Activated T-helper 1 cell treated with anti-CD3 and anti-CD28 coated beads, Interleukin-12 subunit alpha, Interleukin-12 subunit beta, Interleukin-2, Interleukin-4 antibody, amounts not matched to agents 30 ng/mL and 10 ng/mL and 1 ng/mL, durations not matched to agents 14 hours and 24 hours and 36 hours (primary cell): ENCODE measurements around the gene DPYSL5. TPM values are rescaled to one million over a fixed set of nuclear protein-coding genes. Genes with fewer than 3 reads are reported as not detected.

Source experiments
- DNase-seq: peaks from one replicate; pipeline ENCODE4 v3.0.0; 2021; ENCODE audit warnings: low spot score
- H3K27ac Mint-ChIP-seq: one replicate; pipeline ENCODE4 v1.8.0; 2021; ENCODE audit warnings: mild to moderate bottlenecking, mixed read lengths
- H3K27me3 Mint-ChIP-seq: one replicate; pipeline ENCODE4 v1.8.0; 2022; ENCODE audit warnings: mild to moderate bottlenecking, moderate library complexity, mixed read lengths; ENCODE audit not compliant: insufficient read depth
- H3K36me3 Mint-ChIP-seq: one replicate; pipeline ENCODE4 v1.8.0; 2021; ENCODE audit warnings: low read depth, mixed read lengths
- H3K4me1 Mint-ChIP-seq: one replicate; pipeline ENCODE4 v1.8.0; 2021; ENCODE audit warnings: low read depth, mixed read lengths
- H3K4me3 Mint-ChIP-seq: one replicate; pipeline ENCODE4 v1.8.0; 2021; ENCODE audit warnings: mild to moderate bottlenecking, moderate library complexity, mixed read lengths
- H3K9me3 Mint-ChIP-seq: one replicate; pipeline ENCODE4 v1.8.0; 2021; ENCODE audit warnings: mixed read lengths
- intact Hi-C: fragments of 100-400 bp; cut with micrococcal nuclease; formaldehyde crosslinking; loops from one replicate; pipeline ENCODE4 v1.15.1; 2024
- total RNA-seq: library from RNA; stranded (reverse); gene quantifications from 2 replicates; pipeline ENCODE4 v1.2.3, GENCODE V29; 2022

DPYSL5 gene
- total RNA-seq, 1 donor from 2014 or later, result 0.23 TPM

DNA sequence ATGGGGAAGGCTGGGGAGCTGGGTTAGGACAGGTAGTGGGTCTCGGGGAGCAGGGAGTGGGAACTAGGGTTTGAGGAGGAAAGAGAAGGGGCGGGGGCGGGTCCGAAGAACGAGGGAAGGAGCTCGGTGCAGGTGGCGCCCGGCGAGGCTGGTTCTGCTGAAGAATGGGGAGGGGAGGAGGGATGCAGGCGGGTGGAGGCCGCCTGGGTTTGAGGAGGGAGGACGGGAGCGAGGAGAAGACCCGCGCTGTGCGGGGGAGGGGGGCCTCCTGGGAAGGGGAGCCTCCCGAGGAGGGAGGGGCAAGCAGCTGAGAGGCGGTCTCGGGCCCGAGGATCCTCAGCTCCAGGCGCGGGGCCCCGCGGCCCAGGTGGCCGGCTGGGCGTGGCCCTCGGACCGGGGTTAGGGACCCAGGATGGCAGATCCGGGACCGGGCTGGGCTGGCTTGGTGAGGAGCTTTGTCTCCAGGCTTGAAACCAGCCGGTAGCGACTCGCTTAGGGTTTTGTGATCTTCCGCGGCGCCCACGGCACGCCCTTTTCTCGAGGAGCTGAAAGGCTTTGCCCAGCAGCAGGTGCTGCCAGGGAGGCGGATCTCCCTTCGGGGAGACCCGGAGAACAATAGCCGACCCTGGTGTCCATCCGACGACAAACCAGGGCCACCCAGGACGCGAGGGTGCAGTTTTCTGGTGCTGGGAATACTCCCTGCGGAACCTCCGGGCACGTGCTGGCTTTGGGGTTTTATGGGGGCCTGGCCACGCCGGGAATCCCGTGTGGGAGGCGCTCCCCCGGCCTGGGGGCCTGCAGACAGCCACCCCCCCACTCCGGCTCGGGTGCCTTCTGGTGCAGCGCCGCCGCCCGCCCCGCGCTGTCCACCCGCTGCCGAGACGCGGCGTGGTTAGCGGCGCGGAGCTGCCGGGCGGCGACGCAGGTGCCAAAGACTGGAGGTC, 1.4 kb downstream of the DPYSL5 start:
- intact Hi-C loops, result no loop called here
- DNase-seq, result no peak
- no peaks in the 10 kb centered on the region for H3K9me3 Mint-ChIP-seq
- H3K36me3 Mint-ChIP-seq, result no peaks in the 10 kb centered on the region
- H3K27me3 Mint-ChIP-seq, result peaks cover 66% of the 10 kb centered on the region
- no peak overlapping the region for H3K27ac Mint-ChIP-seq
- peak overlapping the region; percentile 53 for H3K4me3 Mint-ChIP-seq
- H3K4me1 Mint-ChIP-seq, result no peaks in the 10 kb centered on the region

DNA sequence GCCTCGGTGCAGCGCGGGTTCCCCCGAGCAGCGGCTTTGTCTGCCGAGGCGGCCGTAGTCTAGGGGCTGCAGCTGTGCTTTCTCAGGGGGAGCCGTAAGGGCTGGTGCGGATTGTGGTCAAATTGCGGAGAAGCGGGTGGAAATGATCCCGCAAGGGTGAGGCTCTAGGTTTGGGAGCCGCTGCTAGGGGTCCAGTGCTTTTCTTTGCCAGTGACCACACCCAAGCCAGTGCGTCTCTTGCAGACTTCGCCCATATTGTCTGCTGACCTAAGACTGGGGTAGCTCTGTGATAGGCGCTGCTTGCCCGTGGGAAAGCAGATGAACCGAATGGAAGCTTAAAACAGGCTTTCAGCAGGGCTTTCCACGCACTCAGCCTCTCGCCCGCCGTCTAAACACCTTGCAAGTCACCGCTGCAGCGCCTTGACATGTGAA, 2.1 kb downstream of the DPYSL5 start:
- H3K27ac Mint-ChIP-seq, result no peak overlapping the region
- DNase-seq, result no peak
- peaks cover 63% of the 10 kb centered on the region for H3K27me3 Mint-ChIP-seq
- intact Hi-C loops, result no loop called here
- no peaks in the 10 kb centered on the region for H3K4me1 Mint-ChIP-seq
- no peaks in the 10 kb centered on the region for H3K36me3 Mint-ChIP-seq
- H3K9me3 Mint-ChIP-seq, result no peaks in the 10 kb centered on the region
- H3K4me3 Mint-ChIP-seq, result no peak overlapping the region

DNA sequence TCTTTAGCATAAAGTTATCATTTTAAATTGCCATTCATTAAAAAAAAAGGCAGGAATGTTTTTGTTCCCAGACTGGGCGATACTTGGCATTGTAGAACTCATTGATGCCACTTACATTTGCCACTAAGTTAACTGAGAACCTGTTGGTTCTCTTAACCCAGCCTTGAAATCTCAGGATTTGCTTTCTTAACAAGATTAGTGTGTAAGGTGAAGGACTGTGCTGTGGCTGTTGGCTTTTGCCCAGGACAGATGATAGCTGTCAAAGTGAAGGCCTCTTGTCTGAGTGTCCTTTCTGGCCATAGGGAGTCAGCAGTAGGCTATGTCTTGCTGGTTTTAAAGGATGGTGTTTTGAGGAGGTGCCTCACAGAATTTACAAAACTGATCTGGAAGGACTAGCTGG, 2.6 kb downstream of the DPYSL5 start:
- no peak overlapping the region for H3K4me3 Mint-ChIP-seq
- H3K36me3 Mint-ChIP-seq, result no peaks in the 10 kb centered on the region
- no peak overlapping the region for H3K27ac Mint-ChIP-seq
- DNase-seq, result no peak
- H3K4me1 Mint-ChIP-seq, result no peaks in the 10 kb centered on the region
- intact Hi-C loops, result no loop called here
- H3K27me3 Mint-ChIP-seq, result peaks cover 61% of the 10 kb centered on the region
- no peaks in the 10 kb centered on the region for H3K9me3 Mint-ChIP-seq

DNA sequence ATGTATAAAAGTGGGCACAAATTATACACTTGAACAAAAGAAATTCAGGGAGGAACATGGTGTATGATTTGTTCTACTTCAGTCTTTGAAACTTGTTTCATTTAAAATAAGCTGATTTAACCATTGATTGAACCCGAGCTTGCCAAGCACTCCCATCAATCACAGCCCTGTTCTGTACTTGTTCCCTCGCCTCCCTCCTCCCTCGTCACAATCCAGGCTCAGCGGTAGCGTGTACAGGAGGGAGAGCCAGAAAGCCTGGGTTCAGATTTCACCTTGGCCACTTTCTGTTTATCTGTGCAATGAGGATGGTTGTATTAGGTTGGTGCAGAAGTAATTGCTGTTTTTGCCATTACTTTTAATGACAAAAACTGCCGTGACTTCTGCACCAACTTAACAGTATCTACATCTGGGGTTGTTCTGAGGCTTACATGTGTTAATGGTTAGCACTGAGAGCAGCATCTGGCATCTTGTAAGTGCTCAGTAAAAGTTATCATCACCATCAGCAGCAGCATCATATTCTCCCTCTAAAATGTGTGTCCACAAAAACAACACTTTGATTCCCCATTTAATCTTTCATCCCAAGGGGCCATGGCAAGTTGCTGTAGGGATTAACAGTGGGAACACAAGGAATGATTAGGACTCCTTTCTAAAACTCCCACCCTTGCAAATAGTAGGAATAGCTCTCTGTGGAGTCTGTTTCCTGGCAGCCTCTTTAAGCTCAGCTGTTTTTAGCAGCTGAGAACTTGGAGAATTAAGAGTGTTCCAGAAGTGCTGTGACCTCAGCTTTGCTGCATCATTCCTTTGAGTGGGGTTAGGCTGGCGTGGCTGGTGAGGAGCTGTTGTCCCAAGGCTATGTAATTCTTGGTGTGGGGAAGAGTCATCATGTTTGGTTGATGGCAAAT, 4.7 kb downstream of the DPYSL5 start:
- Mint-ChIP-seq H3K9me3 (no peaks in the 10 kb centered on the region), H3K4me1 (no peaks in the 10 kb centered on the region), H3K36me3 (no peaks in the 10 kb centered on the region), H3K4me3 (no peak overlapping the region), H3K27me3 (peaks cover 43% of the 10 kb centered on the region), H3K27ac (no peak overlapping the region)
- DNase-seq, result no peak
- intact Hi-C loops, result no loop called here

DNA sequence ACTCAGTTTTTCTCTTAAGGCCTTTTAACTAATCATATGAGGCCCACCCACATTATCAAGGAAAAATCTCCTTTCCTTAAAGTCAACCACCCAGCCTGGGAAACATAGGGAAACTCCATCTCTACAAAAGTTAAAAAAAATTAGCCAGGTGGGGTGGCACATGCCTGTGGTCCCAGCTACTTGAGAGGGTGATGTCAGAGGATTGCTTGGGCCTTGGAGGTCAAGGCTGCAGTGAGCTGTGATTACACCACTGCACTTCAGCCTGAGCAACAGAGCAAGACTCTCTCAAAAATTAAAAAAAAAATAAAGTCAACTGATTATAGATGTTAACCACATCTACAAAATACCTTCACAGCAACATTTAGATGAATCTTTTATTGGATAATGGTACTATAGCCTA, 5.8 kb downstream of the DPYSL5 start:
- no peak overlapping the region for H3K27ac Mint-ChIP-seq
- intact Hi-C loops, result no loop called here
- DNase-seq, result no peak
- no peak overlapping the region for H3K4me3 Mint-ChIP-seq
- H3K9me3 Mint-ChIP-seq, result no peaks in the 10 kb centered on the region
- no peaks in the 10 kb centered on the region for H3K4me1 Mint-ChIP-seq
- no peaks in the 10 kb centered on the region for H3K36me3 Mint-ChIP-seq
- H3K27me3 Mint-ChIP-seq, result peaks cover 42% of the 10 kb centered on the region

DNA sequence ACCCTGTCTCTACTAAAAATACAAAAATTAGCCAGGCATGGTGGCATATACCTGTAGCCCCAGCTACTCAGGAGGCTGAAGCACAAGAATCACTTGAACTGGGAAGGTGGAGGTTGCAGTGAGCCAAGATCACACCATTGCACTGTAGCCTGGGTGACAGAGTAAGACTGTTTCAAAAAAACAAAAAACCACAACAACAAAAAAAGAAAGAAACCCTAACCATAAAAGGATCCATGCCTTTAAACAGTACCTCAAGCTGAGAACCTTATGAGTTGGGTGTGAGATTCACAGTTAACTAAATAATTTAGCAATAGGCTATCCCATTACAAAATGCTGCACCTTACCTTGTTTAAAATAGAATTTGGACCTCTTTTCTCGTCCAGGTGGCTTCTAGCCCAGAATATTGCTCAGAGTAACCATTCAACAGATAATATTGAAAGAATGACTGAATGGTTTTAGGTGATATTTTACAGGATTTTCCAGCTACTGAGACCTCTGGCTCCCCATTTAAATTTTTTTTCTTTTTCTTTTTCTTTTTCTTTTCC, 6.4 kb downstream of the DPYSL5 start:
- intact Hi-C loops, result no loop called here

DNA sequence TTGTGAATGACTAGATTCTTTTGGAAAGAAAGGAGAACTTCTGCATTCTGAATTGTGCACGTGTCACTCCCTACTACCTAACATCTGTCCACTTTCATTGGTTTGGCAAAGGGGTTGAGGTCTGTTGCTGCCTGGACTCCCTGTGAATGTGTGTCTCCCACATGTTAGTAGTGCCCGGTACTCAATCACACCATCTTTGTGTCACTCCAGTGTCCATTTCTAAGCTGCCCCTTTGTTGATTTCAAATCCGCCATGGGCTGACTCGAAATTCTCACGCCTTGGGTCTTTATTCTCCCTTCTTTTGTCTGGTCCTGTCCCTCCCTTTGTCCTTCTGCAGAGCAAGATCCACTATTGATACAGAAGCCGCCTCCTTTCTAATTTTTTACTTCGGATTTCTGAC, 7.5 kb downstream of the DPYSL5 start:
- H3K9me3 Mint-ChIP-seq, result no peaks in the 10 kb centered on the region
- intact Hi-C loops, result no loop called here
- H3K36me3 Mint-ChIP-seq, result no peaks in the 10 kb centered on the region
- no peak overlapping the region for H3K4me3 Mint-ChIP-seq
- H3K4me1 Mint-ChIP-seq, result no peaks in the 10 kb centered on the region
- H3K27me3 Mint-ChIP-seq, result peaks cover 32% of the 10 kb centered on the region
- DNase-seq, result no peak
- H3K27ac Mint-ChIP-seq, result no peak overlapping the region

More for the DNA sequence above, 6.4 kb downstream of the DPYSL5 start:
- Mint-ChIP-seq H3K4me3 (no peak overlapping the region), H3K36me3 (no peaks in the 10 kb centered on the region), H3K27ac (no peak overlapping the region), H3K27me3 (peaks cover 38% of the 10 kb centered on the region), H3K4me1 (no peaks in the 10 kb centered on the region), H3K9me3 (no peaks in the 10 kb centered on the region)
- no peak for DNase-seq

DNA sequence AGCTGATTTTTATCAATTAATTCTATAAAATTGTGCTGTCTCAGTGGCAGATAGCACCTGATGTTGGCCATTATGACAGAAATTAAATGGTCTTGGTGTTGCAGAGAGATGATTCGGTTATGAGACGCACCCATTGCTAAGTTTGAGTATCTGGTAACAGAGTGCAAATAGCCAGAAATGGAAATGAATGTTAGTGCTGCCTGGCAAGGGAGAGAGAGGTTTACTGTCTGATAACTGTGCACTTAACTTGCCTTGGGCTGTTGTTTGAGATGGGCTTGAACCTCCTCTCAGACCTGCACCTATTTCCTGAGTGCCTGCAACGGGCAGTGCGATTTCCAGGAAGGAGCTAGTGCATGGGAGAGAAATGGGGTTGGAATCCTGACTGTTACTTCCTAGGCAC, 11.7 kb downstream of the DPYSL5 start:
- Mint-ChIP-seq H3K4me1 (no peaks in the 10 kb centered on the region), H3K27ac (no peak overlapping the region), H3K27me3 (peaks cover 11% of the 10 kb centered on the region), H3K4me3 (no peak overlapping the region), H3K36me3 (no peaks in the 10 kb centered on the region), H3K9me3 (no peaks in the 10 kb centered on the region)
- no peak for DNase-seq
- intact Hi-C loops, result no loop called here

DNA sequence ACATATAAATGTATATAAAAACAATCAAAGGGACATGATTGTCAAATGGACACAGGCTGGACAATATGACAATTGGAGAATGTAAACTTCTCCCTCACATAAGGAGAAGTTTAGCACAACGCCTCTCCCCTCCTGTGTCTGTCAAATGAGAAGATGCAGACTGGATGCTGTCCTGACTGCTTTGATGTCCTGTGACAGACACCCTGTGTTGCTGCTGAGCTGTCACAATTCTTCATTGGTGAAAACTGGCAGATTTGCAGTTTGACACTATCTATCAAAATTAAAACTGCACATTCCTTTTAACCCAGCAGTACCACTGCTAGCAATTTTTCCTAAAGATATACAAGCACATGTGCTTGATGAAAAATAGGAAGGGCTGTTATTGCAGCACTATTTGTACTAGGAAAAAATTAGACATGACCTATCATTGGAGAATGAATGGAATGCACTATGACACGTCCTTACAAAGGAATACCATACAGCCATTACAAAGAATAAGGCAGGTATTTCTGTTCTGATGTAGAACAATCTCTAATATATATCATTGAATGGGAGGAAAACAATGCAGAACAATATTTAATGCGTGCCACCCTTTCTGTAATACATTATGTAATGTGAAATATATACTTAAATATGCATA, 12.4 kb downstream of the DPYSL5 start:
- Mint-ChIP-seq H3K4me1 (no peaks in the 10 kb centered on the region), H3K27ac (no peak overlapping the region), H3K27me3 (peaks cover 11% of the 10 kb centered on the region), H3K4me3 (no peak overlapping the region), H3K9me3 (no peaks in the 10 kb centered on the region), H3K36me3 (no peaks in the 10 kb centered on the region)
- intact Hi-C loops, result no loop called here
- DNase-seq, result no peak

DNA sequence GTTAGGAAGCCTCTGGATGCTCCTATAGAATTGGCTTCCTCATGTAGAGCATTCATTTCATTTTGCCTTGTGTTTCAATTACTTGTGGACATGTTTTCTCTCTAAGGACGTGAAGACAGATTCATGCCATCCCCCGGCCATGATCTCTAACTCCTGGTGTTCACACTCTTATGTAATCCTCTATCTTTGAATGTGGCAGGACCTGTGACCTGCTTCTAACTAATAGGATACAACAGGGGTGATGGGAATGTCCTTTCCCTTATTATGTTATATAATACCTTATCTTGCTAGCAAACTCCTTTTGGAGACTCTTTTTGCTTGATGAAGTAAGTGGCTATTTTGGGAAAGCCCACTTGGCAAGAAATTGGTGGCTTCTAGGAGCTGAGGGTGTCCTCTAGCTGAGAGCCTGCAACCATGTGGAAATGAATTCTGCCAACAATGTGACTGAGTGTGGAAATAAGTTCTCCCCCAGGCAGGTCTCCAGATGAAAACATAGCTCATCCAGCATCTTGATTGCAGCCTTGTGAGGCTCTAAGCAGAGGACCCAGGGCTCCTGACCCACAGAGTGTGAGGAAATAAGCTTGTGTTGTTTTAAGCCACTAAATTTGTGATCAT, 13.8 kb downstream of the DPYSL5 start:
- Mint-ChIP-seq H3K27ac (no peak overlapping the region), H3K4me1 (no peaks in the 10 kb centered on the region)
- intact Hi-C loops, result no loop called here

DNA sequence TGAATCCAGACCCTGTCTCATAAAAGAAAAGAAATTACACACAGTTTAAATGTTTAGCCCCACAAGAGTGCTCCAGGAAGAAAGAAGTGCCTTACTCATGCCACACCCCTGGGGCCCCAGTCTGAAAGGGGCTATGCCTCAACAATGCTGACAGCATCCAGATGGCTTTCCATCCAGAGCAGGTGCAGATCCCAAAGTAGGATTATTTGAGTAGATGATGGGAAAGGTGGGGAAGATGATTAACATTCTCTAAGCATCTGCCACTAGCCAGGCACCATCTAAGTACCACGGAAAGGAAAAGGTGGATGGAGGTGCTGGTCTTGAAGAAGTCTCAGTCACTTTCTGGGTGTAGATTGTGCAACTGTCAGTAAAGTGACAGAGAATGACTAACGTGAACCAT, 16.3 kb downstream of the DPYSL5 start:
- no peaks in the 10 kb centered on the region for H3K9me3 Mint-ChIP-seq
- no peaks in the 10 kb centered on the region for H3K4me1 Mint-ChIP-seq
- no peaks in the 10 kb centered on the region for H3K36me3 Mint-ChIP-seq
- no peak for DNase-seq
- H3K27me3 Mint-ChIP-seq, result peaks cover 19% of the 10 kb centered on the region
- no peak overlapping the region for H3K4me3 Mint-ChIP-seq
- H3K27ac Mint-ChIP-seq, result no peak overlapping the region
- intact Hi-C loops, result no loop called here

More for the DNA sequence above, 13.8 kb downstream of the DPYSL5 start:
- H3K27me3 Mint-ChIP-seq, result peaks cover 15% of the 10 kb centered on the region
- H3K4me3 Mint-ChIP-seq, result no peak overlapping the region
- no peak for DNase-seq
- H3K36me3 Mint-ChIP-seq, result no peaks in the 10 kb centered on the region
- H3K9me3 Mint-ChIP-seq, result no peaks in the 10 kb centered on the region

DNA sequence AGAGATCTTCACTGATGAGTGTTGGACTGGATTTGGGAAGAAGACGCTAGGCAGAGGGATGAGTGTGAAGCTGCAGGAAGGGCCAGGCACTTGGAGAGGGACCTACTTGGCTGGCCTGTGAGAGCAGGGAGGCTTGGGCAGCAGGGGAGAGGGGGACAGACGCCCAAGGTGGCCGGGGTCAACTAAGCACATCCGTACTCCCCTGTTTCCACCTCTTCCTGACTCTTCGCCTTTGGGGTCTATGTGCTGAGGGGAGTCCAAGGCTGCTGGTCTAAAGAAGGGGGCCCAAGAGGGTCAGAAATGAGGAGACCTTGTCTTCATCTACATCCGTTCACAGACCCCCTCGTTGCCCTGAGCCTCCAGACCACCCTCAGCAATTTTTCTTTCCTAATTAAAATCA, 16.7 kb downstream of the DPYSL5 start:
- H3K4me3 Mint-ChIP-seq, result no peak overlapping the region
- no peaks in the 10 kb centered on the region for H3K4me1 Mint-ChIP-seq
- intact Hi-C loops, result no loop called here
- H3K27ac Mint-ChIP-seq, result no peak overlapping the region
- no peaks in the 10 kb centered on the region for H3K36me3 Mint-ChIP-seq
- H3K27me3 Mint-ChIP-seq, result peaks cover 19% of the 10 kb centered on the region
- H3K9me3 Mint-ChIP-seq, result no peaks in the 10 kb centered on the region
- no peak for DNase-seq
